NCI-H2196 treated with DMSO at 0.1 percent for 48 hours (cell line): ENCODE results near the gene SYCP2L.
"Not testable (repeated sequence)": the region's sequence is repeated elsewhere in the genome, so short reads cannot be mapped to it uniquely, and the experiment has no call there.

ENCODE experiments used
- DNase-seq: peaks from one replicate; lab custom pipeline; 2025; ENCODE audit not compliant: unreplicated experiment; lab: John Stamatoyannopoulos, UW

Gene SYCP2L

GRCh38 chr6:10877871-10878270 lies 9.0 kb upstream of the SYCP2L start:
- no peak for DNase-seq

GRCh38 chr6:10880366-10880765 lies 6.5 kb upstream of the SYCP2L start:
- DNase-seq: no peak

GRCh38 chr6:10882253-10882630 lies 4.6 kb upstream of the SYCP2L start:
- DNase-seq: not testable (repeated sequence)

GRCh38 chr6:10882657-10883171 lies 4.1 kb upstream of the SYCP2L start:
- DNase-seq: no peak

- DNase-seq: no peak
These were observed 3.3 kb upstream of the SYCP2L start for GRCh38 chr6:10883312-10884244.

GRCh38 chr6:10884245-10884972 lies 2.4 kb upstream of the SYCP2L start:
- no peak for DNase-seq

GRCh38 chr6:10886365-10886690 lies 524 bp upstream of the SYCP2L start:
- not testable (repeated sequence) for DNase-seq

GRCh38 chr6:10890151-10890550 lies 3.3 kb downstream of the SYCP2L start:
- no peak for DNase-seq

GRCh38 chr6:10891960-10892359 lies 5.1 kb downstream of the SYCP2L start:
- no peak for DNase-seq

- DNase-seq: no peak
These were observed 8.1 kb downstream of the SYCP2L start for GRCh38 chr6:10894958-10895357.

- DNase-seq: no peak
These were observed 9.8 kb downstream of the SYCP2L start for GRCh38 chr6:10896691-10897090.

- DNase-seq: no peak
These were observed 14.9 kb downstream of the SYCP2L start for GRCh38 chr6:10901770-10902169.

- DNase-seq: no peak
These were observed 17.2 kb downstream of the SYCP2L start for GRCh38 chr6:10904015-10904414.

GRCh38 chr6:10908228-10908627 lies 21.4 kb downstream of the SYCP2L start:
- no peak for DNase-seq

GRCh38 chr6:10919520-10919919 lies 32.7 kb downstream of the SYCP2L start:
- DNase-seq: not testable (repeated sequence)

GRCh38 chr6:10933126-10933525 lies 46.3 kb downstream of the SYCP2L start:
- no peak for DNase-seq

- no peak for DNase-seq
These were observed 53.0 kb downstream of the SYCP2L start for GRCh38 chr6:10939840-10940239.

- no peak for DNase-seq
These were observed 59.0 kb downstream of the SYCP2L start for GRCh38 chr6:10945845-10946244.

GRCh38 chr6:10947966-10948365 lies 61.1 kb downstream of the SYCP2L start:
- DNase-seq: no peak

- DNase-seq: no peak
These were observed 63.0 kb downstream of the SYCP2L start for GRCh38 chr6:10949579-10950490.

GRCh38 chr6:10951675-10952282 lies 64.9 kb downstream of the SYCP2L start:
- DNase-seq: peak; percentile 3
